Measurements from ENCODE around the gene CYP46A1. TPM values are rescaled to one million over a fixed set of nuclear protein-coding genes. Genes with fewer than 3 reads are reported as not detected.

The CYP46A1 gene
- total RNA-seq, 1 experiment from 2014 or later = 0.59 TPM

- peak; percentile 59 for TF ChIP-seq CTCF (conservative IDR thresholded peaks at IDR 0.05)
- no peak overlapping the region for H3K4me2 ChIP-seq (ENCODE audit: insufficient read depth, insufficient read length, low read length)
- H3K23me2 ChIP-seq (ENCODE audit: insufficient read length, low read depth, low read length, poor library complexity, severe bottlenecking) = no peaks in the 10 kb centered on the region
- H3K4ac ChIP-seq (ENCODE audit: low read depth, low read length) = no peak overlapping the region
- no peaks in the 10 kb centered on the region for H4K20me1 ChIP-seq (ENCODE audit: control insufficient read depth, insufficient read depth, insufficient read length)
- H3K9me3 Mint-ChIP-seq = no peaks in the 10 kb centered on the region; a peak in 1 of 5 replicates
- H3K27me3 ChIP-seq (ENCODE audit: insufficient read depth, low read length) = no peaks in the 10 kb centered on the region
- no peaks in the 10 kb centered on the region for H3K79me1 ChIP-seq (ENCODE audit: insufficient read depth, low read depth, low read length, poor library complexity, severe bottlenecking)
- H3K4me1 Mint-ChIP-seq = peaks cover 43% of the 10 kb centered on the region in 2 experiments
- no peak overlapping the region for H2BK120ac ChIP-seq (ENCODE audit: low read depth, low read length, poor library complexity, severe bottlenecking)
- H4K8ac ChIP-seq (replicated peaks; ENCODE audit: insufficient read length, low read depth, low read length) = no peak overlapping the region
- H3K36me3 Mint-ChIP-seq (ENCODE audit: insufficient read depth in 1 of 3, low read depth in 3 of 3) = peaks cover 0 to 12% (median 8%) of the 10 kb centered on the region in 3 experiments; a peak in 5 of 7 replicates
- no peak overlapping the region for H2BK5ac ChIP-seq (ENCODE audit: insufficient read length, low read length)
- H3K14ac ChIP-seq (ENCODE audit: insufficient read depth, low read length) = no peak overlapping the region
- no peak overlapping the region for H3K18ac ChIP-seq (ENCODE audit: insufficient read length, low read depth, low read length)
- H3K27me3 Mint-ChIP-seq (ENCODE audit: low read depth) = peaks cover 45% of the 10 kb centered on the region
- H3K79me2 ChIP-seq (ENCODE audit: insufficient read depth, low read length) = no peaks in the 10 kb centered on the region
- no peaks in the 10 kb centered on the region for H3K9me3 ChIP-seq (ENCODE audit: control insufficient read depth, low read depth, low read length)
- no peak overlapping the region for H3T11ph ChIP-seq (ENCODE audit: low read length)
- H2BK20ac ChIP-seq (ENCODE audit: low read depth, low read length, poor library complexity, severe bottlenecking) = no peak overlapping the region
- H4K5ac ChIP-seq (ENCODE audit: insufficient read length, low read depth, low read length) = no peak overlapping the region
- H2AFZ ChIP-seq (ENCODE audit: low read length) = no peak overlapping the region
- H3K4me3 Mint-ChIP-seq = 0 out of 5 replicates have a peak overlapping the region, but pooled peaks of 1 of the 2 experiments have one; percentile 16
- H2BK12ac ChIP-seq (ENCODE audit: insufficient read length, low read depth, low read length) = no peak overlapping the region
- no peak overlapping the region for H4K91ac ChIP-seq (ENCODE audit: insufficient read length, low read depth, low read length)
- H2AK5ac ChIP-seq (ENCODE audit: insufficient read length, low read length) = no peak overlapping the region
- H3K27ac ChIP-seq (ENCODE audit: insufficient read length, low read depth, low read length) = no peak overlapping the region
- WGBS (ENCODE audit: extremely low coverage, insufficient read length, low lambda C conversion rate) = no CpG with 5 or more reads among the region's 58 CpGs
- DNase-seq = no peak
- no peak overlapping the region for H3K9ac ChIP-seq (ENCODE audit: extremely low read depth, insufficient read length, low read length)
- no peak overlapping the region for H3K27ac Mint-ChIP-seq
- no peak overlapping the region for H3K23ac ChIP-seq (ENCODE audit: insufficient read length, low read depth, low read length)
- no peak overlapping the region for H2BK15ac ChIP-seq (ENCODE audit: low read depth, low read length)
- no peak overlapping the region for H3K56ac ChIP-seq (ENCODE audit: insufficient read length, low read depth, low read length)
- H3K4me1 ChIP-seq (ENCODE audit: insufficient read depth, low read length) = peaks cover 8% of the 10 kb centered on the region; the same call in 1 of the 2 replicates
Observed at GRCh38 chr14:99659333-99659741, 24.8 kb upstream of the CYP46A1 start.

Measured in H9 (cell line).